ENCODE data around the gene GLCE. TPM values are rescaled to one million over a fixed set of nuclear protein-coding genes. Genes with fewer than 3 reads are reported as not detected.

GLCE gene
- total RNA-seq, 1 donor from 2014 or later, result 5.6 TPM

DNA sequence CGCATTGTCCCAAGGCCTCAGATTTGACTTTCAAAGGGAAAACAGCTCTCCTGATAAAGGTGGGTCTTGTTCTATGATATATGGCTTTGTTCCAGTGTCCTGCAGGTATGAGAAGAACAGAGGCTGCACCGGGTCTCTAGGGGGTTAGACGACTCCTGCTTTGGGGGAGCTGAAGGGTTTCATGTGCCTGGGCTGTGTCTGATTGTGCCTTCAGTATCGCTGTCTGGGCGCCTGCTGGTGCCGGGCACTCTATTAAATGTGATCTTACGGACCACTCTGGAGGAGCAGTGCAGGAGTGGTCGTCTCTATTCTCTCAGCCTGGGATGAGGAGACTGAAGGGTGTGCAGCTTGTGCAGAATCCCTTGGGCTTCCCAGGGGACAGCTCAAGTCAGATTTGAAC, 154.3 kb downstream of the GLCE start:
- peaks cover 14% of the 10 kb centered on the region for H3K27me3 Mint-ChIP-seq
- peaks cover 3% of the 10 kb centered on the region for H3K4me1 Mint-ChIP-seq
- H3K9me3 Mint-ChIP-seq, result no peaks in the 10 kb centered on the region
- intact Hi-C loops (cut with micrococcal nuclease), result no loop called here
- no peaks in the 10 kb centered on the region for H3K36me3 Mint-ChIP-seq (ENCODE audit: low read depth)
- no peak for DNase-seq
- no peak overlapping the region for H3K4me3 Mint-ChIP-seq
- POLR2A ChIA-PET, result no interaction called here
- TF ChIP-seq, protein P1, sequence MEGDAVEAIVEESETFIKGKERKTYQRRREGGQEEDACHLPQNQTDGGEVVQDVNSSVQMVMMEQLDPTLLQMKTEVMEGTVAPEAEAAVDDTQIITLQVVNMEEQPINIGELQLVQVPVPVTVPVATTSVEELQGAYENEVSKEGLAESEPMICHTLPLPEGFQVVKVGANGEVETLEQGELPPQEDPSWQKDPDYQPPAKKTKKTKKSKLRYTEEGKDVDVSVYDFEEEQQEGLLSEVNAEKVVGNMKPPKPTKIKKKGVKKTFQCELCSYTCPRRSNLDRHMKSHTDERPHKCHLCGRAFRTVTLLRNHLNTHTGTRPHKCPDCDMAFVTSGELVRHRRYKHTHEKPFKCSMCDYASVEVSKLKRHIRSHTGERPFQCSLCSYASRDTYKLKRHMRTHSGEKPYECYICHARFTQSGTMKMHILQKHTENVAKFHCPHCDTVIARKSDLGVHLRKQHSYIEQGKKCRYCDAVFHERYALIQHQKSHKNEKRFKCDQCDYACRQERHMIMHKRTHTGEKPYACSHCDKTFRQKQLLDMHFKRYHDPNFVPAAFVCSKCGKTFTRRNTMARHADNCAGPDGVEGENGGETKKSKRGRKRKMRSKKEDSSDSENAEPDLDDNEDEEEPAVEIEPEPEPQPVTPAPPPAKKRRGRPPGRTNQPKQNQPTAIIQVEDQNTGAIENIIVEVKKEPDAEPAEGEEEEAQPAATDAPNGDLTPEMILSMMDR (IDR thresholded peaks at IDR 0.05), result no peak
- CTCF ChIA-PET, result no interaction called here
- H3K27ac Mint-ChIP-seq, result no peak overlapping the region
- ATAC-seq (ENCODE audit: low read depth), result no peak

DNA sequence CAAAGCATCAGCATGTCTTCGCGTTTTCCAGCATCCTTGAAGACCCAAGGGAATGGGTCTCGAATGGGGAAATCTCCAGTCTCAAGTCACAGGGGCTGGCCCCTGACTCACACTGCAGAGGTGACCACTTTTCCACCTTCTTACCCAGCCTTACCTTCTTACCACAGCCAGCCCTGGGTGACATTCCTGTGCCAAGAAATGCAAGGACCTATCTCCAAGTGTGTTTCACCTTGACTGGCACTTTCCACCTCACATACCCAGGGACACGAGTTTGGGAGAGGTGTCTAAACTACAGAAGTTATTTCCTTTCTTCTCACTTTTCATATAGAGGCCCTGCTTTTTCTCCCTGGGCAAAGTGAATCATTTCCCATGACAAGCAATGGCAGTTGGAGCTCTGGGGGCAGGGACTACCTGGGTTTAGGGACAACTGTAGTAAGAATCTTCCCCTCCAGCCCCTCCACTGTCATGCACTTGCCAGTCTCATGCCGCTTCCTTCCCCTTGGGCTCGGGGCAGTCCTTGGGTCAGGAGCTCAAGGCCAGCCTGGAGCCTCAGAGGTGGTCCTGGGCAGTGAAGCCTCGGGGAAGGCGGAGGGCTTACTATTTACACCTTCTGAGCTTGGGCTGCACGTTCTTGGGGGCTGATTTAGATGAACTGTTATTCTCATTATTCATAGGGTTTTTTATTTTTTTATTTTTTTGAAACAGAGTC, 155.1 kb downstream of the GLCE start:
- ATAC-seq (ENCODE audit: low read depth) (no peak), DNase-seq (no peak)
- peaks cover 14% of the 10 kb centered on the region for H3K27me3 Mint-ChIP-seq
- peaks cover 3% of the 10 kb centered on the region for H3K4me1 Mint-ChIP-seq
- H3K27ac Mint-ChIP-seq, result no peak overlapping the region
- intact Hi-C loops (cut with micrococcal nuclease), result no loop called here
- no peak overlapping the region for H3K4me3 Mint-ChIP-seq
- H3K36me3 Mint-ChIP-seq (ENCODE audit: low read depth), result no peaks in the 10 kb centered on the region
- TF ChIP-seq, protein P1 (IDR thresholded peaks at IDR 0.05), result no peak
- CTCF ChIA-PET, result no interaction called here
- POLR2A ChIA-PET, result no interaction called here
- no peaks in the 10 kb centered on the region for H3K9me3 Mint-ChIP-seq

DNA sequence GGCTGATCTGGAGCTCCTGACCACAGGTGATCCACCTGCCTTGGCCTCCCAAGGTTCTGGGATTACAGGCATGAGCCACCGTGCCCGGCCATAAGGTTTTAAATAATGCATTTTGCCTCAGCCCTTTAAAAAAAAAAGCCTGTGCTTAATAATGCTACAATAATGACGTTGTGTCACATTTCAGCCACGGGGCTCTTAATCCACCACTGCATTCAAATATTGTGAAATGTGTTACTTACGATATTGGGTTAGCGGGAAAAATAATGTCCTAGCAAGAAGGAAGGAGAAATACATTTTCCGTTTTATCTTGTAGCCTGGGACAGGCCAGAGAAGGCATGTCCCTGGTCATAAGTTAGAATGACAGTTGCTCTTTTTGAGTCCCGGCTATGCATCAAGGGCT, 155.9 kb downstream of the GLCE start:
- ChIA-PET CTCF (interaction anchor here (0.6 kb wide), 1 partner anchor 227 kb away, joined by 3 read pairs; no protein-coding TSS in a partner anchor), POLR2A (no interaction called here)
- no peak overlapping the region for H3K4me3 Mint-ChIP-seq
- DNase-seq, result no peak
- H3K9me3 Mint-ChIP-seq, result no peaks in the 10 kb centered on the region
- no peaks in the 10 kb centered on the region for H3K36me3 Mint-ChIP-seq (ENCODE audit: low read depth)
- ATAC-seq (ENCODE audit: low read depth), result no peak
- H3K27ac Mint-ChIP-seq, result no peak overlapping the region
- peaks cover 12% of the 10 kb centered on the region for H3K27me3 Mint-ChIP-seq
- TF ChIP-seq, protein P1 (IDR thresholded peaks at IDR 0.05), result no peak
- intact Hi-C loops (cut with micrococcal nuclease), result no loop called here
- H3K4me1 Mint-ChIP-seq, result peaks cover 3% of the 10 kb centered on the region

DNA sequence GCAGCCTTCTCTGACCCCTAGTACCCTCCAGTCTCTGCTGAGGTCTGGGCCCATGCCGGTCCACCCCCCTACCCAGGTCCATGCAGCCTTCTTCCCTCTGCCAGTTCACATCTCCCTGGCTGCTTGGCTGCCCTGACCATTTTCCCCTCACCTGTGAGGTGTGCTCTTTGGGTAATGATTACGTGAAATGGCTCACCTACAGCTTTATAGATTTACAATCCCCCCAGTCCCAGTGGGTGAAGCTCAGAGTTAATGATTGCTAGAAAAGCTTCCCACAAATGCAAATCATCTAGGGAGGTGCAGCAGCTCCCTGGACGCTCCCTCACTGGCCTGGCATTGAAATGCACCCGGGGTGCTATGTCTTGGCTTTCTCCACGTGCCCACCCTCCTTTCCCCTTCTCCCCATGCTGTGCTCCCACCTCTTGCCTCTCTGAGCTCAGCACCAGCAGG, 157.0 kb downstream of the GLCE start:
- Mint-ChIP-seq H3K27me3 (peaks cover 13% of the 10 kb centered on the region), H3K27ac (no peak overlapping the region), H3K4me1 (peaks cover 3% of the 10 kb centered on the region), H3K9me3 (no peaks in the 10 kb centered on the region), H3K36me3 (ENCODE audit: low read depth) (no peaks in the 10 kb centered on the region), H3K4me3 (no peak overlapping the region)
- CTCF ChIA-PET, result no interaction called here
- POLR2A ChIA-PET, result no interaction called here
- TF ChIP-seq, protein P1 (IDR thresholded peaks at IDR 0.05), result no peak
- DNase-seq (no peak), ATAC-seq (ENCODE audit: low read depth) (no peak)
- intact Hi-C loops (cut with micrococcal nuclease), result no loop called here

DNA sequence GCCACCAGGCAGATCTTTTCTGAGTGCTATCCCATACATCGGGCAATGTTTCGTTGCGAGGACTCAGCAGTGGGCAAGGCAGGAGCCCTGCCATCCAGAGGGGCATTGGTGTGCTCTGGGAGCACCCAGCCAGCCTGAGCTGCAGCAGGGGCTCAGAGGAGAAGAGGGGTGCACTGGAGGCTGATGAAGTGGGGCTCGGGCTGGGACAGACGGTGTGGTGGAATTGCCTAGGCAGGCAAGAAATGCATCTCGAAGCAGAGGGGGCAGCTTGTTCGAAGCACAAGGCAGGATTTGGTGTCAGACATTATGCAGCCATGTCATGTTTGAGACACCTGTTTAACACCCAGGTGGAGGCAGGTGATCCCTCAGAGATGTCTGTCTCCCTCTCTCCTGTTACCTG, 157.6 kb downstream of the GLCE start:
- DNase-seq (no peak), ATAC-seq (ENCODE audit: low read depth) (no peak)
- H3K4me1 Mint-ChIP-seq, result peaks cover 3% of the 10 kb centered on the region
- TF ChIP-seq, protein P1 (IDR thresholded peaks at IDR 0.05), result no peak
- no peak overlapping the region for H3K27ac Mint-ChIP-seq
- no peaks in the 10 kb centered on the region for H3K36me3 Mint-ChIP-seq (ENCODE audit: low read depth)
- ChIA-PET POLR2A (no interaction called here), CTCF (no interaction called here)
- intact Hi-C loops (cut with micrococcal nuclease), result no loop called here
- H3K27me3 Mint-ChIP-seq, result peaks cover 9% of the 10 kb centered on the region
- no peak overlapping the region for H3K4me3 Mint-ChIP-seq
- no peaks in the 10 kb centered on the region for H3K9me3 Mint-ChIP-seq

Data from activated B cell treated with CpG ODN at 0.5 μM for 24 hours (primary cell).